HCT116 (cell line): Measurements from ENCODE around the gene RNU6-7. TPM values are rescaled to one million over a fixed set of nuclear protein-coding genes. Genes with fewer than 3 reads are reported as not detected.

Experiments
- ATAC-seq: fragments of 200-7000 bp; cut with Tn5 transposase; 2 replicates; pipeline ENCODE4 v1.9.1; 2020; ENCODE audit warnings: mild to moderate bottlenecking, moderate library complexity
- BruUV-seq: library from RNA; stranded (reverse); fragments of 400-500 nt; replicated peaks from 2 replicates; lab custom pipeline; 2021; lab: Mats Ljungman, UMichigan
- CTCF ChIA-PET: fragments of 300-600 bp; sonication (Branson Sonifier 250); formaldehyde crosslinking; loops from one replicate; lab custom pipeline; 2021; ENCODE audit warnings: antibody characterized with exemption; lab: Charles Lee
- POLR2A ChIA-PET: fragments of 300-600, 350-600 bp; sonication (Branson Sonifier 250); formaldehyde crosslinking; loops from one replicate; lab custom pipeline; 2021; ENCODE audit warnings: antibody characterized with exemption; lab: Charles Lee
- RAD21 ChIA-PET, 2 experiments: fragments of 300-600 bp; sonication (Branson Sonifier 250); formaldehyde crosslinking; loops; one replicate each; lab custom pipeline; 2023; ENCODE audit warnings: low total read pairs in 2 of 2; ENCODE audit not compliant: uncharacterized antibody in 2 of 2, unreplicated experiment in 2 of 2, low non-redundant PET in 1 of 2; lab: Charles Lee
- DNase-seq: peaks from one replicate; pipeline ENCODE4 v3.0.0-alpha.2; 2010; ENCODE audit warnings: low read depth, low spot score
- H2AFZ ChIP-seq: fragments of 200-600 bp; shearing (Covaris generic), sonication (generic); 2 replicates; pipeline ENCODE4 v1.6.1; 2017; ENCODE audit warnings: low read depth, mixed run types, mixed read lengths, antibody characterized with exemption, low read length; ENCODE audit not compliant: poor library complexity, severe bottlenecking
- H3K27ac ChIP-seq: 2 replicates; pipeline ENCODE4 v1.5.1; 2012; ENCODE audit warnings: low read depth, low read length
- H3K27me3 ChIP-seq: fragments of 200-600 bp; sonication (generic); 2 replicates; pipeline ENCODE4 v1.6.1; 2016; ENCODE audit warnings: mixed run types, low read length, mixed read lengths; ENCODE audit not compliant: insufficient read depth
- H3K36me3 ChIP-seq, 2 experiments: fragments of 200-500 bp in 1 of 2; fragments of 200-600 bp in 1 of 2; sonication (Bioruptor generic) in 1 of 2; sonication (generic) in 1 of 2; 2 replicates each; pipeline versions ENCODE4 v1.5.1 to v1.6.1; 2014 to 2016; ENCODE audit warnings: low read length in 2 of 2, inconsistent platforms in 1 of 2, mixed read lengths in 1 of 2, mixed run types in 1 of 2; ENCODE audit not compliant: insufficient read depth in 2 of 2, control insufficient read depth in 1 of 2
- H3K4me1 ChIP-seq, 2 experiments: fragments of 200-600 bp in 1 of 2; sonication (generic) in 1 of 2; 2 replicates each; pipeline versions ENCODE4 v1.5.1 to v1.6.1; 2012 to 2017; ENCODE audit warnings: low read length in 2 of 2, inconsistent platforms in 1 of 2, mild to moderate bottlenecking in 1 of 2, mixed read lengths in 1 of 2, mixed run types in 1 of 2, moderate library complexity in 1 of 2; ENCODE audit not compliant: insufficient read depth in 2 of 2, control insufficient read depth in 1 of 2
- H3K4me2 ChIP-seq: fragments of 200-600 bp; sonication (generic); 2 replicates; pipeline ENCODE4 v1.6.1; 2017; ENCODE audit warnings: mixed run types, low read length, mixed read lengths
- H3K4me3 ChIP-seq, 2 experiments: fragments of 200-600 bp in 1 of 2; sonication (generic) in 1 of 2; replicated peaks in 1 of 2; 2 replicates each; pipeline ENCODE4 v1.5.1; 2011 to 2016; ENCODE audit warnings: low read length in 2 of 2, control low read depth in 1 of 2, low read depth in 1 of 2, mild to moderate bottlenecking in 1 of 2, mixed read lengths in 1 of 2, mixed run types in 1 of 2
- H3K79me2 ChIP-seq: fragments of 200-600 bp; sonication (generic); 2 replicates; pipeline ENCODE4 v1.6.1; 2017; ENCODE audit warnings: mild to moderate bottlenecking, mixed run types, low read length, moderate library complexity, mixed read lengths; ENCODE audit not compliant: insufficient read depth
- H3K9ac ChIP-seq: fragments of 200-600 bp; sonication (generic); 2 replicates; pipeline ENCODE4 v1.6.1; 2016; ENCODE audit warnings: low read length, mixed read lengths
- H3K9me2 ChIP-seq: fragments of 200-600 bp; sonication (generic), shearing (Covaris generic); 2 replicates; pipeline ENCODE4 v1.6.1; 2017; ENCODE audit warnings: mixed run types, mild to moderate bottlenecking, moderate library complexity; ENCODE audit not compliant: insufficient read depth
- H3K9me3 ChIP-seq, 2 experiments: fragments of 200-500 bp in 1 of 2; fragments of 200-600 bp in 1 of 2; sonication (Bioruptor generic) in 1 of 2; sonication (generic) in 1 of 2; 2 replicates each; pipeline ENCODE4 v1.6.1; 2014 to 2017; ENCODE audit warnings: low read length in 2 of 2, mixed read lengths in 2 of 2, inconsistent platforms in 1 of 2, low read depth in 1 of 2, mild to moderate bottlenecking in 1 of 2, mixed run types in 1 of 2, moderate library complexity in 1 of 2; ENCODE audit not compliant: control insufficient read depth in 1 of 2, insufficient read depth in 1 of 2
- H4K20me1 ChIP-seq: fragments of 200-600 bp; sonication (generic), shearing (Covaris generic); 2 replicates; pipeline ENCODE4 v1.6.1; 2017; ENCODE audit warnings: mixed run types, mild to moderate bottlenecking, moderate library complexity; ENCODE audit not compliant: insufficient read depth
- CBX3 ChIP-seq: IDR thresholded peaks from 2 replicates; pipeline ENCODE4 v1.6.1; 2012; ENCODE audit warnings: low read depth
- CEBPB ChIP-seq: IDR thresholded peaks from 2 replicates; pipeline ENCODE4 v1.6.1; 2012; ENCODE audit warnings: low read depth
- EZH2 ChIP-seq: fragments of 200-600 bp; sonication (generic); IDR thresholded peaks from 2 replicates; pipeline ENCODE4 v1.6.1; 2017; ENCODE audit warnings: antibody characterized with exemption, mixed run types
- POLR2A ChIP-seq: IDR thresholded peaks from 2 replicates; pipeline ENCODE4 v1.7.0; 2011; ENCODE audit warnings: borderline replicate concordance; ENCODE audit not compliant: insufficient read depth, insufficient read length; ENCODE audit errors: extremely low read depth
- POLR2AphosphoS5 ChIP-seq: IDR thresholded peaks from 2 replicates; pipeline ENCODE4 v1.6.1; 2011; ENCODE audit warnings: mild to moderate bottlenecking, low read depth, low read length, moderate library complexity
- SRF ChIP-seq: IDR thresholded peaks from 2 replicates; pipeline ENCODE4 v1.6.1; 2012; ENCODE audit warnings: low read depth
- TCF7L2 ChIP-seq: IDR thresholded peaks from 2 replicates; pipeline ENCODE4 v1.7.0; 2011; ENCODE audit warnings: borderline replicate concordance, inconsistent platforms; ENCODE audit not compliant: insufficient read depth, insufficient read length; ENCODE audit errors: extremely low read depth
- YY1 ChIP-seq: IDR thresholded peaks from 2 replicates; pipeline ENCODE4 v1.6.1; 2011; ENCODE audit warnings: low read length, low read depth, moderate library complexity, mild to moderate bottlenecking; ENCODE audit not compliant: insufficient replicate concordance; ENCODE audit errors: extremely low read depth
- ZNF274 ChIP-seq: fragments of 200-500 bp; sonication (Bioruptor generic); IDR thresholded peaks from 2 replicates; pipeline ENCODE4 v1.6.1; 2014; ENCODE audit warnings: mild to moderate bottlenecking, low read depth, low read length, inconsistent platforms
- intact Hi-C: fragments of 100-400 bp; cut with micrococcal nuclease; formaldehyde crosslinking; loops from 2 replicates; pipeline ENCODE4 v1.10.0; 2022
- total RNA-seq: library from RNA; stranded (reverse); gene quantifications from one replicate; pipeline ENCODE4 v1.2.1, GENCODE V29; 2021; ENCODE audit not compliant: unreplicated experiment
- TF ChIP-seq, protein P1 (sequence below): IDR thresholded peaks from 2 replicates; pipeline ENCODE4 v1.6.1; 2012
- TF ChIP-seq, protein P2 (sequence below): IDR thresholded peaks from 2 replicates; pipeline ENCODE4 v1.6.1; 2012; ENCODE audit warnings: low read depth

Gene RNU6-7
- total RNA-seq, 1 experiment from 2014 or later = not detected

DNA sequence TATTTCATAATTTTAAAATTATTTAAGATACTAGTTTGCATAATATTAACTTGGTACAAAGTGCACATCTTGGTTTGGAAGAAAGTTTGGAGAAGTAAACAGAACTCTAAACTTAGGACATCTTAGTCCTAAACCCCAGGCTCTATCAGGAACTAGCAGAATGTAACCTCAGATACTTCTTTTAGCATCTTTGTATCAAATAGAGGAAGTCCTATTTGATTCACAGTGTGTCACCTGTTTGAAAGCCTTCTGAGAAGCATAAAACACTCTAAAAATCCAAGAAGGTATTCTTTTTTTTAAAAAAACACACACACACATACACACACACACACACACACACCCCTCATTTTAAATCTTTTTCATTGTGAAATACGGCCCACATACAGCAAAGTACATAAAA is 12.0 kb upstream of the RNU6-7 start:
- no peaks in the 10 kb centered on the region for H3K79me2 ChIP-seq
- CTCF ChIA-PET = no interaction called here
- no TSS peak for BruUV-seq

DNA sequence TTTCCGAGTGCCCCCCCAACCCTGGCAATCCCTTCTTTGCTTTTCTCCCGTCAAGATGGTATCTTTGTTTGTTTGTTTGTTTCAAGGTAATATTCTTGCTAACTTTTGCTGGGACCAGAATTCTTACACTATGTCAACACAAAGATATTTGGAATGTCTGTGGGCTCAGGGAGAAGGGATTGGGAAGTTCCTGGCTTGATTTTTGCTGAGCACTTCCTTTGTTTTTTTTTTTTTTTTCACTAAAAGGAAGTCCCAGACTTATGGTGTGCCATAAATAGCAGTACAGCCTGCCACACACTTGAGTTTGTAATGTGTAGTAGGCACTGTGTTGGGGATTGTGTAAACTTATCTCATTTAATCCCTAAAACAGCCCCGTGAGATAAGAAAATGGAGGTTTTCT is 11.2 kb upstream of the RNU6-7 start:
- Histone ChIP-seq H3K27me3 (no peaks in the 10 kb centered on the region), H3K4me3 (no peak overlapping the region), H3K4me1 (no peaks in the 10 kb centered on the region), H3K9me2 (no peaks in the 10 kb centered on the region), H2AFZ (no peak overlapping the region), H3K4me2 (no peak overlapping the region), H3K79me2 (no peaks in the 10 kb centered on the region), H3K9ac (no peak overlapping the region), H3K36me3 (no peaks in the 10 kb centered on the region), H4K20me1 (no peaks in the 10 kb centered on the region), H3K27ac (no peak overlapping the region), H3K9me3 (0 out of 4 replicates have a peak, but pooled peaks cover 0 to under 1% of the 10 kb centered on the region in 2 experiments)
- ChIA-PET POLR2A (no interaction called here), RAD21 (no interaction called here), CTCF (no interaction called here)
- ATAC-seq (no peak), DNase-seq (no peak)
- no TSS peak for BruUV-seq
- TF ChIP-seq EZH2 (no peak), POLR2AphosphoS5 (no peak), CEBPB (no peak), ZNF274 (no peak), CBX3 (no peak), SRF (no peak), TCF7L2 (no peak)
- TF ChIP-seq, protein P1, sequence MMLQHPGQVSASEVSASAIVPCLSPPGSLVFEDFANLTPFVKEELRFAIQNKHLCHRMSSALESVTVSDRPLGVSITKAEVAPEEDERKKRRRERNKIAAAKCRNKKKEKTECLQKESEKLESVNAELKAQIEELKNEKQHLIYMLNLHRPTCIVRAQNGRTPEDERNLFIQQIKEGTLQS = no peak
- TF ChIP-seq, protein P2, sequence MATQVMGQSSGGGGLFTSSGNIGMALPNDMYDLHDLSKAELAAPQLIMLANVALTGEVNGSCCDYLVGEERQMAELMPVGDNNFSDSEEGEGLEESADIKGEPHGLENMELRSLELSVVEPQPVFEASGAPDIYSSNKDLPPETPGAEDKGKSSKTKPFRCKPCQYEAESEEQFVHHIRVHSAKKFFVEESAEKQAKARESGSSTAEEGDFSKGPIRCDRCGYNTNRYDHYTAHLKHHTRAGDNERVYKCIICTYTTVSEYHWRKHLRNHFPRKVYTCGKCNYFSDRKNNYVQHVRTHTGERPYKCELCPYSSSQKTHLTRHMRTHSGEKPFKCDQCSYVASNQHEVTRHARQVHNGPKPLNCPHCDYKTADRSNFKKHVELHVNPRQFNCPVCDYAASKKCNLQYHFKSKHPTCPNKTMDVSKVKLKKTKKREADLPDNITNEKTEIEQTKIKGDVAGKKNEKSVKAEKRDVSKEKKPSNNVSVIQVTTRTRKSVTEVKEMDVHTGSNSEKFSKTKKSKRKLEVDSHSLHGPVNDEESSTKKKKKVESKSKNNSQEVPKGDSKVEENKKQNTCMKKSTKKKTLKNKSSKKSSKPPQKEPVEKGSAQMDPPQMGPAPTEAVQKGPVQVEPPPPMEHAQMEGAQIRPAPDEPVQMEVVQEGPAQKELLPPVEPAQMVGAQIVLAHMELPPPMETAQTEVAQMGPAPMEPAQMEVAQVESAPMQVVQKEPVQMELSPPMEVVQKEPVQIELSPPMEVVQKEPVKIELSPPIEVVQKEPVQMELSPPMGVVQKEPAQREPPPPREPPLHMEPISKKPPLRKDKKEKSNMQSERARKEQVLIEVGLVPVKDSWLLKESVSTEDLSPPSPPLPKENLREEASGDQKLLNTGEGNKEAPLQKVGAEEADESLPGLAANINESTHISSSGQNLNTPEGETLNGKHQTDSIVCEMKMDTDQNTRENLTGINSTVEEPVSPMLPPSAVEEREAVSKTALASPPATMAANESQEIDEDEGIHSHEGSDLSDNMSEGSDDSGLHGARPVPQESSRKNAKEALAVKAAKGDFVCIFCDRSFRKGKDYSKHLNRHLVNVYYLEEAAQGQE = no peak
- intact Hi-C loops = no loop called here

More for the DNA sequence above, 12.0 kb upstream of the RNU6-7 start:
- Histone ChIP-seq H3K27ac (no peak overlapping the region), H3K9me2 (no peaks in the 10 kb centered on the region), H3K4me1 (no peaks in the 10 kb centered on the region), H3K4me2 (no peak overlapping the region), H3K9ac (no peak overlapping the region), H3K9me3 (0 out of 4 replicates have a peak, but pooled peaks cover 0 to 5% of the 10 kb centered on the region in 2 experiments), H3K36me3 (no peaks in the 10 kb centered on the region), H3K4me3 (no peak overlapping the region), H3K27me3 (no peaks in the 10 kb centered on the region), H4K20me1 (no peaks in the 10 kb centered on the region), H2AFZ (no peak overlapping the region)
- no peak for DNase-seq
- no peak for TF ChIP-seq YY1
- TF ChIP-seq POLR2A = no peak
- POLR2A ChIA-PET = no interaction called here
- intact Hi-C loops = no loop called here
- RAD21 ChIA-PET = no interaction called here
- no peak for ATAC-seq
